HG03520 (cell line): Measurements from ENCODE around the gene MBD3L2B.

ENCODE experiments used
- ATAC-seq: cut with Tn5 transposase; IDR thresholded peaks from one replicate; pipeline ENCODE4 v1.9.1; 2021; ENCODE audit warnings: mild to moderate bottlenecking, moderate library complexity; ENCODE audit not compliant: unreplicated experiment

MBD3L2B gene

GRCh38 chr19:7013678-7014077 lies 7.6 kb downstream of the MBD3L2B start:
- no peak for ATAC-seq

DNA sequence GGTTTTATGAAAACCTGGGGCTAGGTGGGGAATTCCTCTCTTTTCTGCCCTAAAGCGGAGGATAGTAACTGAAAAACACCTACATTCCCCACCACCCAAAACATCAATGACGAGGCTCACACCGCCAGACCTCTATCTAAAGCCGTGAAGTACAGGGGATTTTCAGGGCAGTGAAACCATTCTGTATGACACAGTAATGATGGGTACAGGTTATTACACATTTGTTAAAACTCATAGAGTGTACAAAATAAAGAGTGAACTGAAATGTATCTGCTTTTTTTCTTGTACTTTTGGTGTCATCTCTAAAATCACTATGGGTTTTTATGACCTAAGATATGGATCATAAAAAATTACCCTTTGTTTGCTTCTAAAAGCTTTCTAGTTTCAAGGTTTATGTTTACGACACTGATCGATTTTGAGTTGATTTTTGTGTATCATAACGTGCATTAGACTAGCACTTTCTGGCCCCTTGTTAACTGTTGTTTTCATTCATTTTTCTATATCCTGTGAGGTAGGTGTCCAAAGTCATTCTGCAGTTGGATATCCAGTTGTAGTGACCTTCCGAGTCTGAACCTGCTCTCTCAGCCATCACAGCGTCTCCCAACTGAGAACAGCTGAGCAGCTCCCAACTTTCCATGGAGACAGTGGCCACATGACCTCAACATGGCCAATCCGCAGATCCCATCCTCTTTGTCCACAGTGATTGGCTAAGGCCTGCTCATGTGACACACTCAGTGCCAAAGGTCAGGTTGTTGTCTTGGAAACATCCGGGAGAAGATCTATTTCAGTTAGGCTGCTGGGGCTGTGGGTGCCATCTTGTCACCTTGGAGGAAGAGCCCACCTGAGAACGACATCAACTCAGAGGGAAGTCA lies 10.3 kb downstream of the MBD3L2B start:
- no peak for ATAC-seq

DNA sequence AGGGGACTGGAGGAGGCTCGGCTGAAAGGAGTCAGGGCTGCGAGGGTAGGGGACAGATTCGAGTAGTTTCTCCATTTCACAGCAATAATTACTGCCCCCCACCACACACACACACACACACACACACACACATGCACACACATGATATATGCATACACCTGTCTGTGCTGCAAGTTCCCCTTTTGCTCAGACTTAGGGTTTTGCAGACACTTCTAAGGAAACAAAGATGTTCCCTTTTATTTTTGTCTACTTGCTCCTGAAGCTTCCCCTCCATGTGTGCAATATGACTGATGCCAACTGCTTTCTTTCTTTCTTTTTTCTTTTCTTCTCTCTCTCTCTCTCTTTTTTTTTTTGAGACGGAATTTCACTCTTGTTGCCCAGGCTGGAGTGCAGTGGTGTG lies 13.4 kb downstream of the MBD3L2B start:
- ATAC-seq = no peak

- ATAC-seq = no peak
Measured at GRCh38 chr19:7006135-7006704, 15.0 kb downstream of the MBD3L2B start.

DNA sequence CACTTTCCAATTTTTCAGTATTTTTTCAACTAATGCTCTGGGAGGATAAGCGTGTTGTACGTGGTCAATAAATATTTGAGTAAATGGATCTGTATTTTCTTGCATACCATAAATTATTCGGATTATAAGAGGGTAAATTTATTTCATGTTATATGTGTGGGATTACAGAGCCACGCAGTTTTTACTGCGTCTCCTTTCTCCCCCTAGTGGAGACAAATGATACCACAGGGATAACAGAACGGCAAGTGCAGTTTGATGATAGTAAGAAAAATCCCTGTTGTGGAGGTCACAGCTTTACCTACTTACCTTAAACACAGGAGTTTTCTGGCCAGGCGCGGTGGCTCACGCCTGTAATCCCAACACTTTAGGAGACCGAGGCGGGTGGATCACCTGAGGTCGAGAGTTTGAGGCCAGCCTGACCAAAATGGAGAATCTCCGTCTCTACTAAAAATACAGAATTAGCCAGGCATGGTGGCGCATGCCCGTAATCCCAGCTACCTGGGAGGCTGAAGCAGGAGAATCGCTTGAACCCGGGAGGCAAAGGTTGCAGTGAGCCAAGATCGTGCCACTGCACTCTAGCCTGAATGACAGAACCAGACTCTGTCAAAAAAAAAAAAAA lies 16.8 kb downstream of the MBD3L2B start:
- ATAC-seq = no peak

DNA sequence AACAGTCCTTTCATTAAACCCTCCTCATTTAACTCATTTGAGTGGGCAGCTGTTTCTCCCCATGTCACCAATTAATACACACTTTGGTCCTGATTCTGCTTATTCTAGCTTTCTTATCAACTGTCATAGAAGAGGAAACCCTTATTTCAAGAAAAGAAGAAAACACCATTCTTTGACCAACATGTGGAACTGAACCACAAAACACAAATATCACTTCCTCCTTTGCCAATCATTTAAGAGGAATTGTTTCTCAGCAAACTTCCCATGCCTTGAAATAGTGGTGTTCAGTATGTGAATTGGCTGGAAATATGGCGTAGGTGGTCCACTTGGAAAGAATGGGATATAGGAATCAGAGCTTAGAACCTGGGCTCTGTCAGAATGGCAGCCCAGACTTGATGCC lies 20.4 kb downstream of the MBD3L2B start:
- ATAC-seq = no peak

- ATAC-seq = no peak
Measured at GRCh38 chr19:7000333-7000732, 20.9 kb downstream of the MBD3L2B start.

- no peak for ATAC-seq
Measured at GRCh38 chr19:6999933-7000332, 21.3 kb downstream of the MBD3L2B start.

GRCh38 chr19:6997679-6998445 lies 23.4 kb downstream of the MBD3L2B start:
- no peak for ATAC-seq

- ATAC-seq = no peak
Measured at GRCh38 chr19:6996810-6997209, 24.4 kb downstream of the MBD3L2B start.

GRCh38 chr19:6995054-6995453 lies 26.2 kb downstream of the MBD3L2B start:
- ATAC-seq = no peak

DNA sequence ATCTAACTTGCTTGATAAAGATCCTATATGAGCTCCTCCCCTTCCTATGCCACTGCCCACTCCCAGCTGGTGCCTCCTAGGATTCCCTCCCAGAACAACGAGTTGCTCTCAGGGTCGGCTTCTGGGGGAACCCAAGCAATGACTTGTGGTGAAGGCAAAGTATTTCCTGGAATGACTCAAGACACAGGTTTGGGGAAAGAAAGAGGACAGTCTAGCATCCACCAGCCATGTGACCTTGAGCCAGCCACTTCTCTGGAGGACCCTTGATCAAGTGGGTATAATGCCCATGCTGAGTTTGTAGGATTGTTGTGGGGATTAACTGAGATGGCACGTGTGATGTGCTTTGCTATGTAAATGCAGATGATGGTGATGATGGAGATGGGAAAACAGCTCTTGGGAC lies 33.0 kb downstream of the MBD3L2B start:
- no peak for ATAC-seq

DNA sequence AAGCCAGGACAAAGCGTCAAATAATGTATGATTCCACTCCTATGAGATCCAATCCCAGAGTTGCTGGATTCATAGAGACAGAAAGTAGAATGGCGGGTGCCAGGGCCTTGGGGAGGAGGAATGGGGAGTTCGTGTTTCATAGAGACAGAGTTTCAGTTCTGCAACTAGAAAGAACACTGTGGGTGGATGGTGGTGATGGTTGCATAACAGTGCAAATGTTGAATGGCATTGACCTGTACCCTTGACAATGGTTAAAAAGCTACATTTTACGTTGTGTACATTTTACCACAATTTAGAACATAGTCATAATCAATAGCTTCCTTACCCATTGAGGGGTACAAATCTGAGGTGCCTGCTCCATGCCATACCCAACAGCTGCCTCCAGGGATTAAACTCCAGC lies 33.4 kb downstream of the MBD3L2B start:
- no peak for ATAC-seq

GRCh38 chr19:6983448-6983847 lies 37.8 kb downstream of the MBD3L2B start:
- ATAC-seq = no peak

GRCh38 chr19:6979399-6979798 lies 41.8 kb downstream of the MBD3L2B start:
- no peak for ATAC-seq

GRCh38 chr19:6976197-6976596 lies 45.0 kb downstream of the MBD3L2B start:
- no peak for ATAC-seq

GRCh38 chr19:6971366-6971765 lies 49.9 kb downstream of the MBD3L2B start:
- no peak for ATAC-seq

DNA sequence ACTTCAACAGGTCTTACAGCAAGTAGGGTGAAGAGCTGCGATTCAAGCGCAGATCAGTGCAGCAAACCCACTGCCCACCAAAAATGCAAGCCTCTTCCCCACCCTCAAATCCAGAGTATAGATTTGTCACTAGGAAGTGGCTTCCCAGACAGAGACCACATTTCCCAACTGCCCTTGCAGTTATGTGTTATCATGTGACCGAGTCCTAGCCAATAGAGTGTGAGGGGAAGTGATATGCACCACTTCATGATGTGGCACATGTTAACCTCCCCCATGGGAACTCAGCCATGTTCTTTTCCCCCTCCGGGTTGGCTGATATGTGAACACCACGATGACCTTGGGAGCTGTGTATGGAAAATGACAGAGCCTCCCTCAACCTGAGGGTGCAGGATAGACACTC lies 50.8 kb downstream of the MBD3L2B start:
- ATAC-seq = no peak

- no peak for ATAC-seq
Measured at GRCh38 chr19:6970021-6970420, 51.2 kb downstream of the MBD3L2B start.

- ATAC-seq = no peak
Measured at GRCh38 chr19:6969490-6969889, 51.7 kb downstream of the MBD3L2B start.
